Right lobe of liver (tissue), 4 donors: ENCODE results near the gene IL4I1.

Experiments used
- POLR2A ChIP-seq: fragments of 450-650 bp; IDR thresholded peaks from one replicate; pipeline ENCODE4 v1.6.1; 2017; ENCODE audit warnings: antibody characterized with exemption, mild to moderate bottlenecking
- TF ChIP-seq, protein P1 (sequence below), 4 donors: fragments of 200-600 bp in 3 of 4; fragments of 450-650 bp in 1 of 4; IDR thresholded peaks; one replicate each; pipeline versions ENCODE4 v1.5.1 to v1.8.0; 2016 to 2022; ENCODE audit warnings: antibody characterized with exemption in 4 of 4, mild to moderate bottlenecking in 2 of 4
- donor health status: DM: no; HTN: no; CAD: no.
- donor health status: DM: no; HTN: no; CAD: no.
- donor health status: DM: no; HTN: yes; CAD: no.

GRCh38 chr19:49930483-49931011, 33.9 kb upstream of the IL4I1 start:
- TF ChIP-seq, protein P1, sequence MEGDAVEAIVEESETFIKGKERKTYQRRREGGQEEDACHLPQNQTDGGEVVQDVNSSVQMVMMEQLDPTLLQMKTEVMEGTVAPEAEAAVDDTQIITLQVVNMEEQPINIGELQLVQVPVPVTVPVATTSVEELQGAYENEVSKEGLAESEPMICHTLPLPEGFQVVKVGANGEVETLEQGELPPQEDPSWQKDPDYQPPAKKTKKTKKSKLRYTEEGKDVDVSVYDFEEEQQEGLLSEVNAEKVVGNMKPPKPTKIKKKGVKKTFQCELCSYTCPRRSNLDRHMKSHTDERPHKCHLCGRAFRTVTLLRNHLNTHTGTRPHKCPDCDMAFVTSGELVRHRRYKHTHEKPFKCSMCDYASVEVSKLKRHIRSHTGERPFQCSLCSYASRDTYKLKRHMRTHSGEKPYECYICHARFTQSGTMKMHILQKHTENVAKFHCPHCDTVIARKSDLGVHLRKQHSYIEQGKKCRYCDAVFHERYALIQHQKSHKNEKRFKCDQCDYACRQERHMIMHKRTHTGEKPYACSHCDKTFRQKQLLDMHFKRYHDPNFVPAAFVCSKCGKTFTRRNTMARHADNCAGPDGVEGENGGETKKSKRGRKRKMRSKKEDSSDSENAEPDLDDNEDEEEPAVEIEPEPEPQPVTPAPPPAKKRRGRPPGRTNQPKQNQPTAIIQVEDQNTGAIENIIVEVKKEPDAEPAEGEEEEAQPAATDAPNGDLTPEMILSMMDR (IDR thresholded peaks at IDR 0.05): no peak
- no peak for TF ChIP-seq POLR2A
